Measurements from ENCODE around the gene FAM240B. TPM values are rescaled to one million over a fixed set of nuclear protein-coding genes. Genes with fewer than 3 reads are reported as not detected.

The FAM240B gene
- total and polyA plus RNA-seq, 10 of the 15 experiments (the other 5 are each of a cell fraction or from before 2014, with no cell fraction given), result not detected

DNA sequence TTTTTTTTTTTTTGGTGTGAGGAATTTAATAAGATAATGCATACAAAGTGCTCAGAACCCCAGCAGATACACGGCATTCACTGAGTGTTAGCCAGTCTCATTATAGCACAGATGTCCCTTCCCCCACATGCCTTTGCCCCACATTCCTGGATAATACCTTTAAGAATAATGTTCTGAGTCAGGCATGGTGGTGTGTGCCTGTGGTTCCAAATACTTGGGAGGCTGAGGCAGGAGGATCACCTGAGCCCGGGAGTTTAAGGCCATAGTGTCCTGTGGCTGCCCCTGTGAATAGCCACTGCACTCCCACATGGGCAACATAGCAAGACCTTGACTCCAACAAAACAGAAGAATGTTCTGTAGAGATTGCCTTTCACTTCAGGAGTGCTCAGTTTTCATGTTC, 75.3 kb downstream of the FAM240B start (continued):
- TF ChIP-seq, protein P1, sequence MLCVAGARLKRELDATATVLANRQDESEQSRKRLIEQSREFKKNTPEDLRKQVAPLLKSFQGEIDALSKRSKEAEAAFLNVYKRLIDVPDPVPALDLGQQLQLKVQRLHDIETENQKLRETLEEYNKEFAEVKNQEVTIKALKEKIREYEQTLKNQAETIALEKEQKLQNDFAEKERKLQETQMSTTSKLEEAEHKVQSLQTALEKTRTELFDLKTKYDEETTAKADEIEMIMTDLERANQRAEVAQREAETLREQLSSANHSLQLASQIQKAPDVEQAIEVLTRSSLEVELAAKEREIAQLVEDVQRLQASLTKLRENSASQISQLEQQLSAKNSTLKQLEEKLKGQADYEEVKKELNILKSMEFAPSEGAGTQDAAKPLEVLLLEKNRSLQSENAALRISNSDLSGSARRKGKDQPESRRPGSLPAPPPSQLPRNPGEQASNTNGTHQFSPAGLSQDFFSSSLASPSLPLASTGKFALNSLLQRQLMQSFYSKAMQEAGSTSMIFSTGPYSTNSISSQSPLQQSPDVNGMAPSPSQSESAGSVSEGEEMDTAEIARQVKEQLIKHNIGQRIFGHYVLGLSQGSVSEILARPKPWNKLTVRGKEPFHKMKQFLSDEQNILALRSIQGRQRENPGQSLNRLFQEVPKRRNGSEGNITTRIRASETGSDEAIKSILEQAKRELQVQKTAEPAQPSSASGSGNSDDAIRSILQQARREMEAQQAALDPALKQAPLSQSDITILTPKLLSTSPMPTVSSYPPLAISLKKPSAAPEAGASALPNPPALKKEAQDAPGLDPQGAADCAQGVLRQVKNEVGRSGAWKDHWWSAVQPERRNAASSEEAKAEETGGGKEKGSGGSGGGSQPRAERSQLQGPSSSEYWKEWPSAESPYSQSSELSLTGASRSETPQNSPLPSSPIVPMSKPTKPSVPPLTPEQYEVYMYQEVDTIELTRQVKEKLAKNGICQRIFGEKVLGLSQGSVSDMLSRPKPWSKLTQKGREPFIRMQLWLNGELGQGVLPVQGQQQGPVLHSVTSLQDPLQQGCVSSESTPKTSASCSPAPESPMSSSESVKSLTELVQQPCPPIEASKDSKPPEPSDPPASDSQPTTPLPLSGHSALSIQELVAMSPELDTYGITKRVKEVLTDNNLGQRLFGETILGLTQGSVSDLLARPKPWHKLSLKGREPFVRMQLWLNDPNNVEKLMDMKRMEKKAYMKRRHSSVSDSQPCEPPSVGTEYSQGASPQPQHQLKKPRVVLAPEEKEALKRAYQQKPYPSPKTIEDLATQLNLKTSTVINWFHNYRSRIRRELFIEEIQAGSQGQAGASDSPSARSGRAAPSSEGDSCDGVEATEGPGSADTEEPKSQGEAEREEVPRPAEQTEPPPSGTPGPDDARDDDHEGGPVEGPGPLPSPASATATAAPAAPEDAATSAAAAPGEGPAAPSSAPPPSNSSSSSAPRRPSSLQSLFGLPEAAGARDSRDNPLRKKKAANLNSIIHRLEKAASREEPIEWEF (IDR thresholded peaks at IDR 0.05; ENCODE audit: insufficient replicate concordance, low read depth, low read length), result no peak
- TF ChIP-seq BCL11A (IDR thresholded peaks at IDR 0.05; ENCODE audit: low read depth, low read length), result no peak

Small RNA genes within 50 kb of the gene (small RNA-seq; reads per million reads assigned to genes)
- gene RNU6-765P, result not detected

Other genes starting within 250 kb of the FAM240B start
- gene ANKRD18A, start 99.5 kb downstream of the FAM240B start, total RNA-seq (2014; rRNA removed), result not detected in 2 replicates
- gene ANKRD18A, start 99.5 kb downstream of the FAM240B start, total RNA-seq (2014; rRNA removed; fragmentation: Illumina TruSeq; extraction: Trizol), result not detected in 2 replicates
- not detected in 2 replicates for gene ANKRD18A, start 99.5 kb downstream of the FAM240B start, total RNA-seq (2021)
- gene ANKRD18A, start 99.5 kb downstream of the FAM240B start, polyA plus RNA-seq (2011; rRNA removed), result 0.37 and 0.52 TPM in 2 replicates
- gene ANKRD18A, start 99.5 kb downstream of the FAM240B start, polyA plus RNA-seq (2014; fragmentation: Illumina TruSeq; extraction: Trizol), result not detected in 2 replicates
- not detected for gene ANKRD18A, start 99.5 kb downstream of the FAM240B start, polyA plus RNA-seq (2014; fragmentation: Nextera tagmentation; extraction: Ambion mirVana)
- not detected in 2 replicates for gene ANKRD18A, start 99.5 kb downstream of the FAM240B start, polyA plus RNA-seq (2014; rRNA removed)
- gene ANKRD18A, start 99.5 kb downstream of the FAM240B start, polyA plus RNA-seq (2016; fragmentation: Nextera tagmentation; extraction: Ambion mirVana), result not detected